Activated CD4-positive, alpha-beta T cell treated with anti-CD3 and anti-CD28 coated beads, Interleukin-2, amount 50 U/mL, for 24 hours (primary cell): Measurements from ENCODE around the gene TUBA3E.
"Not testable (repeated sequence)": the region's sequence is repeated elsewhere in the genome, so short reads cannot be mapped to it uniquely, and the experiment has no call there.

Source experiments
- DNase-seq, 2 donors: peaks; one replicate each; pipeline ENCODE4 v3.0.0-alpha.2; 2020; ENCODE audit warnings: low read depth in 1 of 2, low spot score in 1 of 2

Gene TUBA3E

GRCh38 chr2:130191319-130191718 is 6.9 kb downstream of the TUBA3E start:
- not testable (repeated sequence) for DNase-seq

GRCh38 chr2:130190237-130190636 is 8.0 kb downstream of the TUBA3E start:
- DNase-seq = no peak

GRCh38 chr2:130188958-130189357 is 9.3 kb downstream of the TUBA3E start:
- DNase-seq = not testable (repeated sequence)

GRCh38 chr2:130187859-130188792 is 10.1 kb downstream of the TUBA3E start:
- not testable (repeated sequence) for DNase-seq

- no peak for DNase-seq
Observed at GRCh38 chr2:130187268-130187667, 11.0 kb downstream of the TUBA3E start.

- no peak for DNase-seq
Observed at GRCh38 chr2:130186391-130186790, 11.8 kb downstream of the TUBA3E start.

- no peak for DNase-seq
Observed at GRCh38 chr2:130185896-130186295, 12.3 kb downstream of the TUBA3E start.

- DNase-seq = no peak
Observed at GRCh38 chr2:130185436-130185835, 12.8 kb downstream of the TUBA3E start.

GRCh38 chr2:130183512-130184373 is 14.5 kb downstream of the TUBA3E start:
- DNase-seq = no peak

GRCh38 chr2:130182826-130183511 is 15.3 kb downstream of the TUBA3E start:
- not testable (repeated sequence) for DNase-seq

GRCh38 chr2:130181880-130182682 is 16.2 kb downstream of the TUBA3E start, which contains the start of gene MZT2B:
Gene MZT2B (plus strand): TSS chr2:130182262. CDS start chr2:130182283, 21 bp downstream.
- peak; percentile 86 to 88 for DNase-seq

- DNase-seq = peak; percentile 96 to 97
Observed at GRCh38 chr2:130181325-130181879, 16.8 kb downstream of the TUBA3E start, which contains the start of gene SMPD4. Gene SMPD4 (minus strand): TSS chr2:130181602. CDS start chr2:130176592, 5,010 bp downstream.

GRCh38 chr2:130180404-130181324 is 17.6 kb downstream of the TUBA3E start:
- not testable (repeated sequence) for DNase-seq

GRCh38 chr2:130174866-130175265 is 23.4 kb downstream of the TUBA3E start:
- DNase-seq = not testable (repeated sequence)

- DNase-seq = no peak
Observed at GRCh38 chr2:130169896-130170295, 28.3 kb downstream of the TUBA3E start.

GRCh38 chr2:130169163-130169562 is 29.1 kb downstream of the TUBA3E start:
- DNase-seq = not testable (repeated sequence)

GRCh38 chr2:130166611-130167010 is 31.6 kb downstream of the TUBA3E start:
- DNase-seq = not testable (repeated sequence)

- DNase-seq = no peak
Observed at GRCh38 chr2:130165293-130166016, 32.8 kb downstream of the TUBA3E start.
